ENCODE data around the gene EGR4.

DNA sequence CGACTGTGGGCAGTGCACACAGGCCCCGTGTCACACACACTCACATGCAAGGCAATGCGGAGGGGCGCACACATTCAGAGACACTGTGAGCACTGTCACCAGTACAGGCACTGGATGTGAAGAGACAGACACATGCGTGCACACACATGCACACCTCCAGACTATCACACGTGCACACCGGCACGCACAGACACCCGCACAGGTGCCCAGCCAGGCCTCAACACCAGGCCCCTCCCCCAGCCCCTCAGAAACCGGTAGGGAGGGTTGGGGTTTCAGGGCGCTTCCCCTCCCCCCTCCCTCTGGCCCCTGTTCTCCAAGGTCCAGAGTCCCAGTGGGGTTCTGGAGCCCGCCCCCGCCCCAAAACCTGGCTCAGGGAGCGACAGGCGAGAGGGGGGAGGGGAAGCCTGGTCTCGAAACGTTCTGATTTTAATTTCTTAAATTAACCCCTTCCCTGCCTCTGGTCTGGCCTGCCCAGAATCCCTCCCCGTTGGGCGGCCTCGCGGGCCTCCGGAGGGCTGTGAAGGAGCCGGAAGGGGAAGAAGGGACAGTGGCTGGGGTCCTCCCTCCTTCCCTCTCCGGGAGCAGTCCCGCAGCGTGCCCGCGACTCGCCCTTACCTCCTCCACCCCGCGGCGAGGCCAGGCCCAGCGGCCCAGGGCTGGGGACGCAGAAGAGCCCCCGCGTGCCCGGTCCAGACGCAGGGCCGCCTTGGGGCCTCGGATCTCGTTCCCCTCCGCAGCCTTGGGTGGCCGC is 9.6 kb downstream of the EGR4 start:
- no peak for TF ChIP-seq ZNF274 (IDR thresholded peaks at IDR 0.05; ENCODE audit: low read depth, low read length)
- TF ChIP-seq YY1 (IDR thresholded peaks at IDR 0.05; ENCODE audit: insufficient read depth, insufficient read length): no peak
- TF ChIP-seq SUZ12 (IDR thresholded peaks at IDR 0.05; ENCODE audit: extremely low read depth, insufficient read depth, insufficient read length): no peak

All from NT2/D1 (cell line).